ENCODE data around the gene IER3IP1.
"Not testable (repeated sequence)": the region's sequence is repeated elsewhere in the genome, so short reads cannot be mapped to it uniquely, and the experiment has no call there.

The IER3IP1 gene

GRCh38 chr18:47180765-47181164 lies 4.6 kb upstream of the IER3IP1 start:
- H3K4me1 ChIP-seq (ENCODE audit: control insufficient read depth, insufficient read depth, low read length), result no peaks in the 10 kb centered on the region
- H3K27ac ChIP-seq (ENCODE audit: low read depth, low read length), result no peak overlapping the region
- H3K27me3 ChIP-seq (ENCODE audit: control insufficient read depth, insufficient read depth, low read length), result no peaks in the 10 kb centered on the region
- H3K9ac ChIP-seq (ENCODE audit: low read length), result no peak overlapping the region
- H3K36me3 ChIP-seq (ENCODE audit: control insufficient read depth, insufficient read depth, low read length), result no peaks in the 10 kb centered on the region
- no peak overlapping the region for H3K4me3 ChIP-seq (ENCODE audit: low read length)

GRCh38 chr18:47179520-47179919 lies 3.4 kb upstream of the IER3IP1 start:
- H3K27me3 ChIP-seq (ENCODE audit: control insufficient read depth, insufficient read depth, low read length), result no peaks in the 10 kb centered on the region

GRCh38 chr18:47175283-47175897 lies 774 bp downstream of the IER3IP1 start:
- H3K27me3 ChIP-seq (ENCODE audit: control insufficient read depth, insufficient read depth, low read length), result no peaks in the 10 kb centered on the region
- no peak overlapping the region for H3K9ac ChIP-seq (ENCODE audit: low read length)
- no peaks in the 10 kb centered on the region for H3K36me3 ChIP-seq (ENCODE audit: control insufficient read depth, insufficient read depth, low read length)
- H3K4me3 ChIP-seq (ENCODE audit: low read length), result peak overlapping the region; percentile 69
- peak overlapping the region; percentile 72 for H3K27ac ChIP-seq (ENCODE audit: low read depth, low read length)
- peaks cover 6% of the 10 kb centered on the region for H3K4me1 ChIP-seq (ENCODE audit: control insufficient read depth, insufficient read depth, low read length)

More at GRCh38 chr18:47179520-47179919, 3.4 kb upstream of the IER3IP1 start:
- Histone ChIP-seq H3K4me1 (ENCODE audit: control insufficient read depth, insufficient read depth, low read length) (peaks cover 6% of the 10 kb centered on the region), H3K4me3 (ENCODE audit: low read length) (no peak overlapping the region), H3K27ac (ENCODE audit: low read depth, low read length) (no peak overlapping the region), H3K36me3 (ENCODE audit: control insufficient read depth, insufficient read depth, low read length) (no peaks in the 10 kb centered on the region), H3K9ac (ENCODE audit: low read length) (no peak overlapping the region)

- Histone ChIP-seq H3K27ac (ENCODE audit: low read depth, low read length) (no peak overlapping the region), H3K27me3 (ENCODE audit: control insufficient read depth, insufficient read depth, low read length) (no peaks in the 10 kb centered on the region), H3K4me1 (ENCODE audit: control insufficient read depth, insufficient read depth, low read length) (peaks cover 6% of the 10 kb centered on the region), H3K4me3 (ENCODE audit: low read length) (peak overlapping the region; percentile 69), H3K36me3 (ENCODE audit: control insufficient read depth, insufficient read depth, low read length) (no peaks in the 10 kb centered on the region), H3K9ac (ENCODE audit: low read length) (no peak overlapping the region)
Measured at GRCh38 chr18:47174545-47175116, 1.5 kb downstream of the IER3IP1 start.

GRCh38 chr18:47172476-47172875 lies 3.7 kb downstream of the IER3IP1 start:
- Histone ChIP-seq H3K4me1 (ENCODE audit: control insufficient read depth, insufficient read depth, low read length) (peaks cover 6% of the 10 kb centered on the region), H3K9ac (ENCODE audit: low read length) (no peak overlapping the region), H3K27me3 (ENCODE audit: control insufficient read depth, insufficient read depth, low read length) (no peaks in the 10 kb centered on the region), H3K36me3 (ENCODE audit: control insufficient read depth, insufficient read depth, low read length) (no peaks in the 10 kb centered on the region), H3K4me3 (ENCODE audit: low read length) (no peak overlapping the region), H3K27ac (ENCODE audit: low read depth, low read length) (no peak overlapping the region)

- H3K27ac ChIP-seq (ENCODE audit: low read depth, low read length), result no peak overlapping the region
- H3K36me3 ChIP-seq (ENCODE audit: control insufficient read depth, insufficient read depth, low read length), result no peaks in the 10 kb centered on the region
- H3K9ac ChIP-seq (ENCODE audit: low read length), result no peak overlapping the region
- no peak overlapping the region for H3K4me3 ChIP-seq (ENCODE audit: low read length)
- H3K27me3 ChIP-seq (ENCODE audit: control insufficient read depth, insufficient read depth, low read length), result no peaks in the 10 kb centered on the region
- no peaks in the 10 kb centered on the region for H3K4me1 ChIP-seq (ENCODE audit: control insufficient read depth, insufficient read depth, low read length)
Measured at GRCh38 chr18:47168913-47169312, 7.3 kb downstream of the IER3IP1 start.

GRCh38 chr18:47168509-47168908 lies 7.7 kb downstream of the IER3IP1 start:
- no peaks in the 10 kb centered on the region for H3K4me1 ChIP-seq (ENCODE audit: control insufficient read depth, insufficient read depth, low read length)
- H3K27me3 ChIP-seq (ENCODE audit: control insufficient read depth, insufficient read depth, low read length), result no peaks in the 10 kb centered on the region
- H3K36me3 ChIP-seq (ENCODE audit: control insufficient read depth, insufficient read depth, low read length), result no peaks in the 10 kb centered on the region
- H3K27ac ChIP-seq (ENCODE audit: low read depth, low read length), result no peak overlapping the region
- H3K4me3 ChIP-seq (ENCODE audit: low read length), result no peak overlapping the region
- H3K9ac ChIP-seq (ENCODE audit: low read length), result no peak overlapping the region

- Histone ChIP-seq H3K4me3 (ENCODE audit: low read length) (no peak overlapping the region), H3K36me3 (ENCODE audit: control insufficient read depth, insufficient read depth, low read length) (no peaks in the 10 kb centered on the region), H3K9ac (ENCODE audit: low read length) (no peak overlapping the region), H3K27me3 (ENCODE audit: control insufficient read depth, insufficient read depth, low read length) (no peaks in the 10 kb centered on the region), H3K27ac (ENCODE audit: low read depth, low read length) (no peak overlapping the region), H3K4me1 (ENCODE audit: control insufficient read depth, insufficient read depth, low read length) (no peaks in the 10 kb centered on the region)
Measured at GRCh38 chr18:47166294-47166693, 9.9 kb downstream of the IER3IP1 start.

GRCh38 chr18:47163241-47163640 lies 12.9 kb downstream of the IER3IP1 start:
- no peaks in the 10 kb centered on the region for H3K27me3 ChIP-seq (ENCODE audit: control insufficient read depth, insufficient read depth, low read length)
- H3K4me1 ChIP-seq (ENCODE audit: control insufficient read depth, insufficient read depth, low read length), result no peaks in the 10 kb centered on the region
- no peak overlapping the region for H3K4me3 ChIP-seq (ENCODE audit: low read length)
- H3K27ac ChIP-seq (ENCODE audit: low read depth, low read length), result no peak overlapping the region
- no peaks in the 10 kb centered on the region for H3K36me3 ChIP-seq (ENCODE audit: control insufficient read depth, insufficient read depth, low read length)
- no peak overlapping the region for H3K9ac ChIP-seq (ENCODE audit: low read length)

GRCh38 chr18:47160256-47160655 lies 15.9 kb downstream of the IER3IP1 start:
- Histone ChIP-seq H3K9ac (ENCODE audit: low read length) (no peak overlapping the region), H3K27me3 (ENCODE audit: control insufficient read depth, insufficient read depth, low read length) (no peaks in the 10 kb centered on the region), H3K4me3 (ENCODE audit: low read length) (no peak overlapping the region), H3K4me1 (ENCODE audit: control insufficient read depth, insufficient read depth, low read length) (no peaks in the 10 kb centered on the region), H3K36me3 (ENCODE audit: control insufficient read depth, insufficient read depth, low read length) (no peaks in the 10 kb centered on the region), H3K27ac (ENCODE audit: low read depth, low read length) (no peak overlapping the region)

GRCh38 chr18:47158404-47158803 lies 17.8 kb downstream of the IER3IP1 start:
- not testable (repeated sequence) for H3K36me3 ChIP-seq (ENCODE audit: control insufficient read depth, insufficient read depth, low read length); H3K4me1 ChIP-seq (ENCODE audit: control insufficient read depth, insufficient read depth, low read length); H3K27me3 ChIP-seq (ENCODE audit: control insufficient read depth, insufficient read depth, low read length); H3K4me3 ChIP-seq (ENCODE audit: low read length); H3K9ac ChIP-seq (ENCODE audit: low read length); H3K27ac ChIP-seq (ENCODE audit: low read depth, low read length)

- peak overlapping the region; percentile 99 for H3K4me3 ChIP-seq (ENCODE audit: low read length)
- no peak overlapping the region for H3K27ac ChIP-seq (ENCODE audit: low read depth, low read length)
Measured at GRCh38 chr18:47151439-47151838, 24.7 kb downstream of the IER3IP1 start.

GRCh38 chr18:47150824-47151366 lies 25.3 kb downstream of the IER3IP1 start:
- Histone ChIP-seq H3K4me1 (ENCODE audit: control insufficient read depth, insufficient read depth, low read length) (peaks cover 5% of the 10 kb centered on the region), H3K9ac (ENCODE audit: low read length) (peak overlapping the region; percentile 58), H3K27ac (ENCODE audit: low read depth, low read length) (peak overlapping the region; percentile 92), H3K4me3 (ENCODE audit: low read length) (peak overlapping the region; percentile 99), H3K27me3 (ENCODE audit: control insufficient read depth, insufficient read depth, low read length) (no peaks in the 10 kb centered on the region), H3K36me3 (ENCODE audit: control insufficient read depth, insufficient read depth, low read length) (no peaks in the 10 kb centered on the region)

More at GRCh38 chr18:47151439-47151838, 24.7 kb downstream of the IER3IP1 start:
- Histone ChIP-seq H3K36me3 (ENCODE audit: control insufficient read depth, insufficient read depth, low read length) (no peaks in the 10 kb centered on the region), H3K9ac (ENCODE audit: low read length) (no peak overlapping the region), H3K4me1 (ENCODE audit: control insufficient read depth, insufficient read depth, low read length) (peaks cover 5% of the 10 kb centered on the region), H3K27me3 (ENCODE audit: control insufficient read depth, insufficient read depth, low read length) (no peaks in the 10 kb centered on the region)

All from rectal smooth muscle tissue (tissue), 1 donor.